WTC11 (cell line): ENCODE results near the gene EIF3K.

Experiments used
- ATF1 ChIP-seq: sonication (generic); formaldehyde crosslinking; IDR thresholded peaks from 2 replicates; pipeline ENCODE4 v1.8.1; 2023; ENCODE audit warnings: mild to moderate bottlenecking, moderate library complexity, missing genetic modification reagents
- MYBL2 ChIP-seq: sonication (generic); formaldehyde crosslinking; IDR thresholded peaks from 2 replicates; pipeline ENCODE4 v1.8.1; 2023; ENCODE audit warnings: mild to moderate bottlenecking, moderate library complexity, missing genetic modification reagents
- NR3C1 ChIP-seq: sonication (generic); formaldehyde crosslinking; conservative IDR thresholded peaks from 2 replicates; pipeline ENCODE4 v1.8.1; 2023; ENCODE audit warnings: low read depth, mild to moderate bottlenecking, missing genetic modification reagents
- ZNF121 ChIP-seq: sonication (generic); formaldehyde crosslinking; IDR thresholded peaks from 2 replicates; pipeline ENCODE4 v1.8.0; 2023; ENCODE audit warnings: missing genetic modification reagents
- ZNF232 ChIP-seq: sonication (generic); formaldehyde crosslinking; IDR thresholded peaks from 2 replicates; pipeline ENCODE4 v1.8.0; 2022; ENCODE audit warnings: mild to moderate bottlenecking, missing genetic modification reagents
- TF ChIP-seq, protein P1 (sequence below): fragments of 200-600 bp; IDR thresholded peaks from 2 replicates; pipeline ENCODE4 v1.8.0; 2022; ENCODE audit warnings: antibody characterized with exemption
- TF ChIP-seq, protein P2 (sequence below): sonication (generic); formaldehyde crosslinking; IDR thresholded peaks from 2 replicates; pipeline ENCODE4 v1.8.0; 2023; ENCODE audit warnings: missing genetic modification reagents
- TF ChIP-seq, protein P3 (sequence below): fragments of 250-450 bp; sonication (Bioruptor Pico); IDR thresholded peaks from 2 replicates; pipeline ENCODE4 v1.8.0; 2021; ENCODE audit warnings: mild to moderate bottlenecking

DNA sequence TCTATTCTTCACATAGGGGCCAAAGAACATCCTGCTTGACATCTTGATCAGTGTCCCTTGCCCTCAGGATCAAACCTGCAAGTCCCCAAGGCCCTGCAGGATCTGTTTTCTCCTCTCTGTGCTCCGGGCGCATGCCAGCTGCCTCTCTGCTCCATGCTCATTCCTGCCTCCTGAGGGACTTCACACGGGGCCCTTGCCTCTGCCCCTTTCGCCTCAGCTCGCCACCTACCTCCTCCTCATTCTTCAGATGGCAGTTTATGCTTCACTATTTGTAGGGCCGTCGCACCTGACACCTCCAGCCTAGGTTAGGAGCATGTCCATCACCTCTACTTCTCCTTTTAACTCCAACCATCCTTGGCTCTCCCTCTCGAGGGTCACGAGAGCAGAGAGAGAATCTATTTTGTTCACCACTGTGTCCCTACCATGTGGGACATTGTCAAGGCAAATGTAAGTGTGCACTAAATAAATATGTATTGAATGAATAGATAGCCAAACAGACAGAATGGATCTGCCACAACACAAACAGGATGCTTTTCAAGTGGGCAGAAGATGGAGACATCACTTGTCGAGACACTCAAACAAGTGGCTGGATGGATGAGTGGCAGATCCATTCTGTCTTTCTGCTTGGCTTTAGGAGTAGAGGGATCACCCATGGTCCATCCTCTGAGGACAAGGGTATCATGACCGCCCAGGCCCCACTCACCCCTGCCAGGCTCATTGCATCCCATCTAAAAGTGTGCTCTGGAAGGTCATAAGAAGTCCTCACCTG, 58.1 kb downstream of the EIF3K start:
- TF ChIP-seq ATF1 (no peak), MYBL2 (CRISPR knock-in tag) (no peak), ZNF121 (CRISPR knock-in tag) (no peak), NR3C1 (CRISPR knock-in tag) (no peak), ZNF232 (no peak)
- TF ChIP-seq, protein P1, sequence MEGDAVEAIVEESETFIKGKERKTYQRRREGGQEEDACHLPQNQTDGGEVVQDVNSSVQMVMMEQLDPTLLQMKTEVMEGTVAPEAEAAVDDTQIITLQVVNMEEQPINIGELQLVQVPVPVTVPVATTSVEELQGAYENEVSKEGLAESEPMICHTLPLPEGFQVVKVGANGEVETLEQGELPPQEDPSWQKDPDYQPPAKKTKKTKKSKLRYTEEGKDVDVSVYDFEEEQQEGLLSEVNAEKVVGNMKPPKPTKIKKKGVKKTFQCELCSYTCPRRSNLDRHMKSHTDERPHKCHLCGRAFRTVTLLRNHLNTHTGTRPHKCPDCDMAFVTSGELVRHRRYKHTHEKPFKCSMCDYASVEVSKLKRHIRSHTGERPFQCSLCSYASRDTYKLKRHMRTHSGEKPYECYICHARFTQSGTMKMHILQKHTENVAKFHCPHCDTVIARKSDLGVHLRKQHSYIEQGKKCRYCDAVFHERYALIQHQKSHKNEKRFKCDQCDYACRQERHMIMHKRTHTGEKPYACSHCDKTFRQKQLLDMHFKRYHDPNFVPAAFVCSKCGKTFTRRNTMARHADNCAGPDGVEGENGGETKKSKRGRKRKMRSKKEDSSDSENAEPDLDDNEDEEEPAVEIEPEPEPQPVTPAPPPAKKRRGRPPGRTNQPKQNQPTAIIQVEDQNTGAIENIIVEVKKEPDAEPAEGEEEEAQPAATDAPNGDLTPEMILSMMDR = no peak
- TF ChIP-seq, protein P2, sequence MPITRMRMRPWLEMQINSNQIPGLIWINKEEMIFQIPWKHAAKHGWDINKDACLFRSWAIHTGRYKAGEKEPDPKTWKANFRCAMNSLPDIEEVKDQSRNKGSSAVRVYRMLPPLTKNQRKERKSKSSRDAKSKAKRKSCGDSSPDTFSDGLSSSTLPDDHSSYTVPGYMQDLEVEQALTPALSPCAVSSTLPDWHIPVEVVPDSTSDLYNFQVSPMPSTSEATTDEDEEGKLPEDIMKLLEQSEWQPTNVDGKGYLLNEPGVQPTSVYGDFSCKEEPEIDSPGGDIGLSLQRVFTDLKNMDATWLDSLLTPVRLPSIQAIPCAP = no peak
- TF ChIP-seq, protein P3, sequence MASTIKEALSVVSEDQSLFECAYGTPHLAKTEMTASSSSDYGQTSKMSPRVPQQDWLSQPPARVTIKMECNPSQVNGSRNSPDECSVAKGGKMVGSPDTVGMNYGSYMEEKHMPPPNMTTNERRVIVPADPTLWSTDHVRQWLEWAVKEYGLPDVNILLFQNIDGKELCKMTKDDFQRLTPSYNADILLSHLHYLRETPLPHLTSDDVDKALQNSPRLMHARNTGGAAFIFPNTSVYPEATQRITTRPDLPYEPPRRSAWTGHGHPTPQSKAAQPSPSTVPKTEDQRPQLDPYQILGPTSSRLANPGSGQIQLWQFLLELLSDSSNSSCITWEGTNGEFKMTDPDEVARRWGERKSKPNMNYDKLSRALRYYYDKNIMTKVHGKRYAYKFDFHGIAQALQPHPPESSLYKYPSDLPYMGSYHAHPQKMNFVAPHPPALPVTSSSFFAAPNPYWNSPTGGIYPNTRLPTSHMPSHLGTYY (CRISPR knock-in tag) = no peak
